GM18505 (cell line): ENCODE measurements around the gene FMO5.
"Not testable (repeated sequence)": the region's sequence is repeated elsewhere in the genome, so short reads cannot be mapped to it uniquely, and the experiment has no call there.

ENCODE experiments used
- ATAC-seq: cut with Tn5 transposase; IDR thresholded peaks from one replicate; pipeline ENCODE4 v1.9.1; 2021; ENCODE audit not compliant: unreplicated experiment
- POLR2A ChIP-seq: IDR thresholded peaks from 4 replicates; pipeline ENCODE4 v1.6.1; 2011; ENCODE audit warnings: borderline replicate concordance; ENCODE audit not compliant: insufficient read depth, insufficient read length; ENCODE audit errors: extremely low read depth

FMO5 gene

GRCh38 chr1:147171399-147172167 lies 53.6 kb downstream of the FMO5 start:
- no peak for TF ChIP-seq POLR2A
- no peak for ATAC-seq

- ATAC-seq, result no peak
Observed at GRCh38 chr1:147169840-147170674, 55.1 kb downstream of the FMO5 start.

GRCh38 chr1:147169171-147169570 lies 56.0 kb downstream of the FMO5 start:
- no peak for TF ChIP-seq POLR2A
- ATAC-seq, result no peak

More at GRCh38 chr1:147169840-147170674, 55.1 kb downstream of the FMO5 start:
- TF ChIP-seq POLR2A, result no peak

GRCh38 chr1:147168626-147169058 lies 56.5 kb downstream of the FMO5 start:
- no peak for ATAC-seq
- TF ChIP-seq POLR2A, result no peak

- TF ChIP-seq POLR2A, result no peak
- no peak for ATAC-seq
Observed at GRCh38 chr1:147167365-147167764, 57.8 kb downstream of the FMO5 start.

GRCh38 chr1:147163019-147163418 lies 62.1 kb downstream of the FMO5 start:
- no peak for ATAC-seq
- TF ChIP-seq POLR2A, result no peak

GRCh38 chr1:147162093-147162492 lies 63.0 kb downstream of the FMO5 start:
- no peak for TF ChIP-seq POLR2A
- no peak for ATAC-seq

- ATAC-seq, result not testable (repeated sequence)
Observed at GRCh38 chr1:147157116-147157515, 68.0 kb downstream of the FMO5 start.

- no peak for TF ChIP-seq POLR2A
- ATAC-seq, result no peak
Observed at GRCh38 chr1:147156642-147157041, 68.5 kb downstream of the FMO5 start.

GRCh38 chr1:147152772-147153171 lies 72.4 kb downstream of the FMO5 start:
- no peak for TF ChIP-seq POLR2A
- ATAC-seq, result no peak

- TF ChIP-seq POLR2A, result no peak
- no peak for ATAC-seq
Observed at GRCh38 chr1:147151244-147151643, 73.9 kb downstream of the FMO5 start.

- no peak for ATAC-seq
- no peak for TF ChIP-seq POLR2A
Observed at GRCh38 chr1:147142886-147143285, 82.3 kb downstream of the FMO5 start.
